IMR-90 (cell line): ENCODE results near the gene CR1L. TPM values are rescaled to one million over a fixed set of nuclear protein-coding genes. Genes with fewer than 3 reads are reported as not detected.

Source experiments
- ATAC-seq: fragments of 200-7000 bp; cut with Tn5 transposase; 2 replicates; pipeline ENCODE4 v1.9.1; 2020; ENCODE audit warnings: low read depth, mild to moderate bottlenecking, moderate library complexity
- BruUV-seq: library from RNA; stranded (reverse); fragments of 400-500 nt; replicated peaks from 2 replicates; lab custom pipeline; 2021; lab: Mats Ljungman, UMichigan
- CTCF ChIA-PET: fragments of 300-600 bp; formaldehyde crosslinking; extraction: SDS; loops from one replicate; lab custom pipeline; 2021; ENCODE audit warnings: antibody characterized with exemption; lab: Yijun Ruan, JAX
- POLR2A ChIA-PET: fragments of 300-600 bp; sonication (Branson Sonifier 250); formaldehyde crosslinking; loops from one replicate; lab custom pipeline; 2022; ENCODE audit warnings: antibody characterized with exemption; ENCODE audit not compliant: unreplicated experiment; lab: Charles Lee
- DNase-seq: peaks from one replicate; pipeline ENCODE4 v3.0.0; 2013
- H2AFZ ChIP-seq: replicated peaks from 2 replicates; pipeline ENCODE3; 2013; ENCODE audit warnings: low read length, mild to moderate bottlenecking; ENCODE audit not compliant: poor library complexity
- H2AK5ac ChIP-seq: 2 replicates; pipeline ENCODE4 v1.6.1; 2013; ENCODE audit warnings: low read depth, low read length, inconsistent platforms
- H2AK9ac ChIP-seq: replicated peaks from 2 replicates; pipeline ENCODE3; 2013; ENCODE audit warnings: mild to moderate bottlenecking, low read depth, low read length, moderate library complexity; ENCODE audit not compliant: poor library complexity
- H2BK120ac ChIP-seq: 2 replicates; pipeline ENCODE4 v1.6.1; 2013; ENCODE audit warnings: low read depth, low read length, inconsistent platforms
- H2BK15ac ChIP-seq: 3 replicates; pipeline ENCODE4 v1.6.1; 2013; ENCODE audit warnings: low read depth, low read length, inconsistent platforms
- H2BK20ac ChIP-seq: 2 replicates; pipeline ENCODE4 v1.6.1; 2013; ENCODE audit warnings: low read depth, mild to moderate bottlenecking, inconsistent platforms, low read length, moderate library complexity
- H2BK5ac ChIP-seq: 2 replicates; pipeline ENCODE4 v1.6.1; 2013; ENCODE audit warnings: mild to moderate bottlenecking, low read depth, low read length, inconsistent platforms; ENCODE audit not compliant: poor library complexity, severe bottlenecking
- H3K14ac ChIP-seq: replicated peaks from 2 replicates; pipeline ENCODE4 v1.6.1; 2013; ENCODE audit warnings: low read depth, low read length, inconsistent platforms
- H3K18ac ChIP-seq: 2 replicates; pipeline ENCODE4 v1.6.1; 2013; ENCODE audit warnings: low read depth, low read length, control low read depth
- H3K23ac ChIP-seq: 2 replicates; pipeline ENCODE4 v1.6.1; 2013; ENCODE audit warnings: low read depth, low read length, inconsistent platforms
- H3K27ac ChIP-seq: 2 replicates; pipeline ENCODE4 v1.5.1; 2013; ENCODE audit warnings: mild to moderate bottlenecking, control low read depth, low read length; ENCODE audit not compliant: insufficient read depth
- H3K27me3 ChIP-seq: 2 replicates; pipeline ENCODE4 v1.6.1; 2013; ENCODE audit warnings: low read length; ENCODE audit not compliant: control insufficient read depth, insufficient read depth
- H3K36me3 ChIP-seq: 2 replicates; pipeline ENCODE4 v1.6.1; 2013; ENCODE audit warnings: low read length, mixed read lengths; ENCODE audit not compliant: control insufficient read depth, insufficient read depth
- H3K4ac ChIP-seq: 2 replicates; pipeline ENCODE4 v1.6.1; 2013; ENCODE audit warnings: low read depth, low read length, inconsistent platforms
- H3K4me1 ChIP-seq: 2 replicates; pipeline ENCODE4 v1.6.1; 2013; ENCODE audit warnings: low read length, mixed read lengths; ENCODE audit not compliant: control insufficient read depth, insufficient read depth
- H3K4me2 ChIP-seq: 2 replicates; pipeline ENCODE4 v1.6.1; 2013; ENCODE audit warnings: low read depth, mild to moderate bottlenecking, control low read depth, low read length, moderate library complexity
- H3K4me3 ChIP-seq: 2 replicates; pipeline ENCODE4 v1.5.1; 2013; ENCODE audit warnings: low read depth, mild to moderate bottlenecking, control low read depth, low read length, moderate library complexity; ENCODE audit not compliant: insufficient read depth
- H3K56ac ChIP-seq: 2 replicates; pipeline ENCODE4 v1.6.1; 2013; ENCODE audit warnings: low read length, inconsistent platforms; ENCODE audit not compliant: insufficient read depth; ENCODE audit errors: extremely low read depth
- H3K79me1 ChIP-seq, 2 experiments: 2 replicates each; pipeline ENCODE4 v1.6.1; 2013; ENCODE audit warnings: low read length in 2 of 2, inconsistent platforms in 1 of 2, low read depth in 1 of 2
- H3K9ac ChIP-seq: 2 replicates; pipeline ENCODE4 v1.6.1; 2013; ENCODE audit warnings: low read depth, low read length, control low read depth
- H3K9me1 ChIP-seq: 2 replicates; pipeline ENCODE4 v1.6.1; 2013; ENCODE audit warnings: low read length, inconsistent platforms; ENCODE audit not compliant: insufficient read depth
- H3K9me3 ChIP-seq: 2 replicates; pipeline ENCODE4 v1.6.1; 2013; ENCODE audit warnings: low read length; ENCODE audit not compliant: control insufficient read depth, insufficient read depth
- H4K20me1 ChIP-seq: 2 replicates; pipeline ENCODE4 v1.6.1; 2013; ENCODE audit warnings: low read length, inconsistent platforms; ENCODE audit not compliant: insufficient read depth
- H4K5ac ChIP-seq: 2 replicates; pipeline ENCODE4 v1.6.1; 2013; ENCODE audit warnings: mild to moderate bottlenecking, low read depth, low read length, control low read depth
- H4K8ac ChIP-seq, 2 experiments: 2 replicates each; pipeline ENCODE4 v1.6.1; 2013; ENCODE audit warnings: low read depth in 2 of 2, low read length in 2 of 2, control low read depth in 1 of 2, inconsistent platforms in 1 of 2
- H4K91ac ChIP-seq: 2 replicates; pipeline ENCODE4 v1.6.1; 2013; ENCODE audit warnings: low read depth, low read length, inconsistent platforms; ENCODE audit not compliant: insufficient read depth
- CEBPB ChIP-seq: IDR thresholded peaks from 2 replicates; pipeline ENCODE4 v1.6.1; 2012; ENCODE audit warnings: low read depth, low read length, improper control_type of control experiment
- ELK1 ChIP-seq: fragments of 150-350 bp; IDR thresholded peaks from 2 replicates; pipeline ENCODE4 v1.6.1; 2016; ENCODE audit warnings: low read depth, mild to moderate bottlenecking, low read length, moderate library complexity, borderline replicate concordance
- MAZ ChIP-seq: IDR thresholded peaks from 2 replicates; pipeline ENCODE4 v1.6.1; 2012; ENCODE audit warnings: low read depth, mild to moderate bottlenecking, low read length, improper control_type of control experiment, moderate library complexity, borderline replicate concordance
- MXI1 ChIP-seq: IDR thresholded peaks from 2 replicates; pipeline ENCODE4 v1.6.1; 2012; ENCODE audit warnings: low read depth, mild to moderate bottlenecking, low read length, moderate library complexity, borderline replicate concordance
- POLR2A ChIP-seq: IDR thresholded peaks from 2 replicates; pipeline ENCODE4 v1.6.1; 2012; ENCODE audit warnings: mild to moderate bottlenecking, low read depth, low read length
- RAD21 ChIP-seq: IDR thresholded peaks from 2 replicates; pipeline ENCODE4 v1.6.1; 2012; ENCODE audit warnings: low read length, improper control_type of control experiment
- RCOR1 ChIP-seq: IDR thresholded peaks from 2 replicates; pipeline ENCODE4 v1.6.1; 2012; ENCODE audit warnings: mild to moderate bottlenecking, low read length, improper control_type of control experiment; ENCODE audit not compliant: insufficient replicate concordance
- RFX5 ChIP-seq: IDR thresholded peaks from 2 replicates; pipeline ENCODE4 v1.8.0; 2012; ENCODE audit warnings: low read depth, mild to moderate bottlenecking, low read length, moderate library complexity
- SMC3 ChIP-seq: fragments of 150-350 bp; IDR thresholded peaks from 2 replicates; pipeline ENCODE4 v1.6.1; 2016; ENCODE audit warnings: low read depth, mild to moderate bottlenecking, antibody characterized with exemption, low read length, moderate library complexity
- USF2 ChIP-seq: fragments of 150-350 bp; IDR thresholded peaks from 2 replicates; pipeline ENCODE4 v1.6.1; 2017; ENCODE audit warnings: mild to moderate bottlenecking, antibody characterized with exemption, low read length, low read depth
- WGBS, 2 experiments: methylation state at CpG; one replicate each; pipeline versions ENCODE4 v1.1.5 to v1.1.7; 2013; ENCODE audit warnings: missing lambda C conversion rate in 2 of 2; ENCODE audit not compliant: insufficient read length in 1 of 2; ENCODE audit errors: extremely low coverage in 2 of 2; 5-methylcytosine and 5-hydroxymethylcytosine counted together
- dilution Hi-C: fragments of 300-500 bp; cut with HindIII; formaldehyde crosslinking; loops from one replicate; pipeline ENCODE4 v1.14.3; 2018; ENCODE audit warnings: low sequenced_read_pairs; ENCODE audit not compliant: unreplicated experiment
- in situ Hi-C: fragments of 300-500 bp; cut with MboI; formaldehyde crosslinking; loops from 3 replicates; pipeline ENCODE4 v1.14.3; 2019; ENCODE audit warnings: low sequenced_read_pairs, inconsistent platforms, mixed read lengths
- intact Hi-C: fragments of 100-400 bp; cut with micrococcal nuclease; formaldehyde crosslinking; loops from 2 replicates; pipeline ENCODE4 v1.10.0; 2022
- polyA plus RNA-seq, 3 experiments: library from polyadenylated mRNA; depleted of rRNA; stranded (reverse); fragments of >200 nt; gene quantifications; 2 replicates each; pipeline ENCODE4 v1.2.3, GENCODE V29; 2012; ENCODE audit warnings: low replicate concordance in 1 of 3
- total RNA-seq: library from RNA; depleted of rRNA; stranded (reverse); fragments of >200 nt; gene quantifications from 2 replicates; pipeline ENCODE4 v1.2.3, GENCODE V29; 2012

CR1L gene
- total and polyA plus RNA-seq, 2 of the 4 experiments (the other 2 are of a cell fraction): not detected

- ATAC-seq (no peak), DNase-seq (no peak)
- Histone ChIP-seq H3K79me1 (no peaks in the 10 kb centered on the region), H3K27me3 (peaks cover 18% of the 10 kb centered on the region), H3K9ac (no peak overlapping the region), H2BK15ac (no peak overlapping the region), H2AK5ac (no peak overlapping the region), H3K4ac (no peak overlapping the region), H3K14ac (no peak overlapping the region), H3K4me3 (no peak overlapping the region), H4K5ac (no peak overlapping the region), H3K4me1 (no peaks in the 10 kb centered on the region), H2BK120ac (no peak overlapping the region), H4K20me1 (no peaks in the 10 kb centered on the region), H3K9me1 (no peaks in the 10 kb centered on the region), H2AFZ (no peak overlapping the region), H4K8ac (no peak overlapping the region), H3K18ac (no peak overlapping the region), H3K23ac (no peak overlapping the region), H4K91ac (no peak overlapping the region), H3K36me3 (no peaks in the 10 kb centered on the region), H3K56ac (no peak overlapping the region), H2AK9ac (no peak overlapping the region), H3K27ac (no peak overlapping the region), H3K4me2 (no peak overlapping the region), H3K9me3 (no peaks in the 10 kb centered on the region), H2BK5ac (no peak overlapping the region), H2BK20ac (no peak overlapping the region)
- BruUV-seq: no TSS peak
- POLR2A ChIA-PET: no interaction called here
- in situ Hi-C loops: no loop called here
- dilution Hi-C loops: no loop called here
- CTCF ChIA-PET: no interaction called here
- intact Hi-C loops: no loop called here
- WGBS, 2 experiments: no CpG with 5 or more reads among the region's 3 CpGs
- TF ChIP-seq MAZ: no peak
- TF ChIP-seq CEBPB: no peak
- no peak for TF ChIP-seq SMC3
- no peak for TF ChIP-seq POLR2A
- no peak for TF ChIP-seq RCOR1
- no peak for TF ChIP-seq ELK1
- no peak for TF ChIP-seq MXI1
- TF ChIP-seq RAD21: no peak
- no peak for TF ChIP-seq USF2
- no peak for TF ChIP-seq RFX5
These were observed 26.1 kb downstream of the CR1L start for GRCh38 chr1:207670997-207671396.
